Effector memory CD8-positive, alpha-beta T cell (primary cell): ENCODE measurements around the gene BMP8A.
"Not testable (repeated sequence)": the region's sequence is repeated elsewhere in the genome, so short reads cannot be mapped to it uniquely, and the experiment has no call there.

Experiments
- ATAC-seq: fragments of 150-1000 bp; cut with Tn5 transposase; replicated peaks from 2 replicates; pipeline ENCODE4 v1.10.0; 2021; ENCODE audit warnings: mild to moderate bottlenecking, moderate library complexity
- DNase-seq, 3 experiments: peaks; one replicate each; pipeline ENCODE4 v3.0.0; 2021
- H3K27ac Mint-ChIP-seq, 2 donors: one replicate each; pipeline ENCODE4 v1.8.0; 2022; ENCODE audit warnings: mild to moderate bottlenecking in 2 of 2, mixed read lengths in 2 of 2, moderate library complexity in 2 of 2
- H3K27me3 Mint-ChIP-seq, 2 donors: one replicate each; pipeline ENCODE4 v1.8.0; 2022; ENCODE audit warnings: mixed read lengths in 2 of 2
- H3K36me3 Mint-ChIP-seq: one replicate; pipeline ENCODE4 v1.8.0; 2022; ENCODE audit warnings: mild to moderate bottlenecking, moderate library complexity, mixed read lengths; ENCODE audit not compliant: insufficient read depth
- H3K4me1 Mint-ChIP-seq, 2 donors: one replicate each; pipeline ENCODE4 v1.8.0; 2022; ENCODE audit warnings: low read depth in 2 of 2, mixed read lengths in 2 of 2
- H3K4me3 Mint-ChIP-seq, 2 donors: one replicate each; pipeline ENCODE4 v1.8.0; 2022; ENCODE audit warnings: mild to moderate bottlenecking in 2 of 2, mixed read lengths in 2 of 2, moderate library complexity in 2 of 2
- H3K9me3 Mint-ChIP-seq, 2 donors: one replicate each; pipeline ENCODE4 v1.8.0; 2022; ENCODE audit warnings: mixed read lengths in 2 of 2

The BMP8A gene

GRCh38 chr1:39469150-39469549, 22.3 kb upstream of the BMP8A start:
- no peak overlapping the region for H3K4me3 Mint-ChIP-seq
- DNase-seq (no peak), ATAC-seq (no peak)
- H3K36me3 Mint-ChIP-seq: peaks cover 78% of the 10 kb centered on the region
- no peaks in the 10 kb centered on the region for H3K27me3 Mint-ChIP-seq
- peak overlapping the region; percentile 66 to 78 for H3K27ac Mint-ChIP-seq
- no peaks in the 10 kb centered on the region for H3K9me3 Mint-ChIP-seq
- peaks cover 0 to 6% of the 10 kb centered on the region in 2 donors for H3K4me1 Mint-ChIP-seq

- H3K27ac Mint-ChIP-seq: peak overlapping the region in 1 of 2 donors; percentile 46
- no peak for ATAC-seq
- no peaks in the 10 kb centered on the region for H3K27me3 Mint-ChIP-seq
- no peak for DNase-seq
- H3K9me3 Mint-ChIP-seq: no peaks in the 10 kb centered on the region
- H3K4me1 Mint-ChIP-seq: peaks cover 0 to 7% of the 10 kb centered on the region in 2 donors
- H3K36me3 Mint-ChIP-seq: peaks cover 77% of the 10 kb centered on the region
- no peak overlapping the region for H3K4me3 Mint-ChIP-seq
Observed at GRCh38 chr1:39470040-39470439, 21.4 kb upstream of the BMP8A start.

GRCh38 chr1:39472826-39473225, 18.6 kb upstream of the BMP8A start:
- H3K27me3 Mint-ChIP-seq: no peaks in the 10 kb centered on the region
- H3K9me3 Mint-ChIP-seq: no peaks in the 10 kb centered on the region
- ATAC-seq: no peak
- no peak overlapping the region for H3K4me3 Mint-ChIP-seq
- H3K27ac Mint-ChIP-seq: no peak overlapping the region
- DNase-seq: no peak
- peaks cover 85% of the 10 kb centered on the region for H3K36me3 Mint-ChIP-seq
- peaks cover 0 to 6% of the 10 kb centered on the region in 2 donors for H3K4me1 Mint-ChIP-seq

DNA sequence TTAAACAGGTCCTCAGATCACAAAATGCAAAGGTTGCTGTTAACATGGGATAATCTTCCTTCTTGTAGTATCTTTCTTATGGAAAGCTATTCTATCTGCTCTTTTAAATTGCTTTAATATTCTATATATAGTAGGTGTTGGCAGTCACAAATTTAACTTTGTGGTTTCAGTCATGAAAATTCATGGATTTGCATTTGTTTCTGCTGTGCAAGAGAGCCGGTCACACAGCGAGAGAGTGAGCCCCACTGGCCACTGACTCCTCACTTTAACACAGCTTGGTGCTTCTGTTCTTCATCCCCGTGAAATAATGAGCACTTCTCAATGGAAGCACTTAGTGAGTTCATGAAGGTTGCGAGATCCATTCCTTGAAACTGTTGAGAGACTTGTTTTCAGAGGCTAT, 18.1 kb upstream of the BMP8A start:
- H3K27me3 Mint-ChIP-seq: no peaks in the 10 kb centered on the region

DNA sequence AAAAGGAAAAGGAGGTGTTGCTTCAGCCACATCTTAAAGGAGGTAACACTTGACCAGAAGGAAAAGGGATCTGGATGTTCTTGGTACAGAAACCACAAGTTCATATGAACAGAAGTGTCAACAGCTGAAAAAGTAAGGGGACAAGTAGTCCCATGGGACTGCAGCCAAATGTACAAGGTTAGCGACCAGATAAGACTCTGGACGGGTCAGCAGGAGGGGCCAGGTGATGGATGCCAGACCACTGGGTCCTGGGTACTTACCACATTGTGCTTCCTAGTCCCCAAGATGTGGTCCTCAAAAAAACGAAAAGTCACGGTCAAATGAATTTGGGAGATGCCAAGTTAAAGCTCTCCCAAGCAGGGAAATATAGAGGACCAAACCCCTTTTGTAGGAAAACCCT, 16.6 kb upstream of the BMP8A start:
- Mint-ChIP-seq H3K27ac (peak overlapping the region; percentile 53 to 73), H3K4me3 (no peak overlapping the region), H3K36me3 (peaks cover 74% of the 10 kb centered on the region), H3K27me3 (no peaks in the 10 kb centered on the region), H3K9me3 (no peaks in the 10 kb centered on the region), H3K4me1 (peaks cover 0 to 3% of the 10 kb centered on the region in 2 donors)
- ATAC-seq: no peak
- DNase-seq: no peak

More for the DNA sequence above, 18.1 kb upstream of the BMP8A start:
- peaks cover 0 to 6% of the 10 kb centered on the region in 2 donors for H3K4me1 Mint-ChIP-seq
- no peak for ATAC-seq
- no peak for DNase-seq
- no peaks in the 10 kb centered on the region for H3K9me3 Mint-ChIP-seq
- peak overlapping the region in 1 of 2 donors; percentile 49 for H3K27ac Mint-ChIP-seq
- H3K36me3 Mint-ChIP-seq: peaks cover 85% of the 10 kb centered on the region
- no peak overlapping the region for H3K4me3 Mint-ChIP-seq

DNA sequence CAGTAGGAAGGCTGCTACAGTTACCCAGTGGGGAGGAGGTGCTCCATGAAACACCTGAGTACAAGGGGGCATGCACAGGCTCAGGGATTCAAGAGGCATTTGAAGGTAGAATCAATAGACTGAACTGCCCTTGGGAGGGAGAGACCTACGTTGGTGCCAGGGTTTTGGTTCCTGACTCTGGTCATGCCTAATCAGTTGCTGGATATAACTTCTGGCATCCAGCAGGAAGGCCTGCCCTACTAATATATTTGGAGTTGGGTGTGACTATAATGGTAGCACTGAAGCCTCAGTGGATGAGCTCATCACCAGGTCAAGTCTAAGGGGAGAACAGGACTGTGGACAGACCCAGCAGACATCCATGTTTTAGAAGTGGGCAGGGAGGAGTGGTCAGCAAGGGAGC, 15.9 kb upstream of the BMP8A start:
- not testable (repeated sequence) for DNase-seq, H3K4me3 Mint-ChIP-seq, ATAC-seq, H3K4me1 Mint-ChIP-seq, H3K27me3 Mint-ChIP-seq, H3K9me3 Mint-ChIP-seq
- Mint-ChIP-seq H3K36me3 (peaks cover 75% of the 10 kb centered on the region), H3K27ac (peak overlapping the region in 1 of 2 donors; percentile 72)

GRCh38 chr1:39478126-39478915, 13.1 kb upstream of the BMP8A start:
- no peak overlapping the region for H3K4me3 Mint-ChIP-seq
- DNase-seq (no peak), ATAC-seq (no peak)
- no peaks in the 10 kb centered on the region for H3K9me3 Mint-ChIP-seq
- H3K4me1 Mint-ChIP-seq: peaks cover 0 to 3% of the 10 kb centered on the region in 2 donors
- peak overlapping the region in 1 of 2 donors; percentile 36 for H3K27ac Mint-ChIP-seq
- H3K27me3 Mint-ChIP-seq: no peaks in the 10 kb centered on the region
- peaks cover 79% of the 10 kb centered on the region for H3K36me3 Mint-ChIP-seq

DNA sequence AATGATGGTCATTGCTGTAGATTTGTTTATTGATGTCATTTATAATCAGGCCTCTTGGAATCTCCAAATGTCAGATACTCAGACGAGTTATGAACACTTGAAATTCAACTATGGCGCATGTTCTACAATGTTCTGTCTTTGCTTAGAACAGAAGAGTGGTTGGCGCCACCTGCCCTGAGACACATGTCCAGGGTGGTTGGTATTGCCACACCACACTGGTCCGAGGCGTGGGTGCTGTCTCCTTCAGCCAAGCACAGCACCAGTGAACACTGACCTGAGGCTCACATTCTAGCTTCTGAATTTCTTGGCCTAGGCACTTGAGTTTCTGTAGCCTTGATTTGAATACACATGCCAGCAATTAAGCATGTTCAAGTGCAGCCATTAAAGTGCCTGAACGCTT, 10.1 kb upstream of the BMP8A start:
- H3K4me1 Mint-ChIP-seq: no peaks in the 10 kb centered on the region
- peak overlapping the region in 1 of 2 donors; percentile 58 for H3K27ac Mint-ChIP-seq
- ATAC-seq (no peak), DNase-seq (no peak)
- H3K9me3 Mint-ChIP-seq: no peaks in the 10 kb centered on the region
- H3K36me3 Mint-ChIP-seq: peaks cover 79% of the 10 kb centered on the region
- H3K27me3 Mint-ChIP-seq: no peaks in the 10 kb centered on the region
- H3K4me3 Mint-ChIP-seq: no peak overlapping the region

DNA sequence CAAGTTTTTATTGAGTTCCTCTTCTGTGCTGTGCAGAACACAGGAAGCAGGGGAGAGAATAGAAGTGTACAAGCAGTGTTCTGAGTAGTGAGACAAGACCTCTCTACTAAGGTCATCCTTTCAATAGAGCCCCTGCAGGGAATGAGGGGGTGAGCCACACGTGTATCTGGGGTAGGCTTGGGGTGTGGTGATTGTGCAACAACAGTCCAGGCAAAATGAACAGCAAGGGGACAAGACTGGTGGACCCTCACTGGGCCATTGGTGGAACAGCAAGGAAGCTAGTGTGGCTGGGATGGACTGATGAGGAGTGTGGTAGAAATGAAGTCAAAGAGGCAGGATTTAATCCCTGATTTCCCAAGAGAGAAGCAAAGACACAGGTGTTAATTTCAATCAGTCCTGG, 8.2 kb upstream of the BMP8A start:
- no peak for ATAC-seq
- H3K36me3 Mint-ChIP-seq: peaks cover 82% of the 10 kb centered on the region
- no peaks in the 10 kb centered on the region for H3K4me1 Mint-ChIP-seq
- DNase-seq: no peak
- H3K9me3 Mint-ChIP-seq: no peaks in the 10 kb centered on the region
- peak overlapping the region in 1 of 2 donors; percentile 42 for H3K27ac Mint-ChIP-seq
- H3K27me3 Mint-ChIP-seq: no peaks in the 10 kb centered on the region
- no peak overlapping the region for H3K4me3 Mint-ChIP-seq

- Mint-ChIP-seq H3K4me3 (no peak overlapping the region), H3K36me3 (peaks cover 87% of the 10 kb centered on the region), H3K27me3 (no peaks in the 10 kb centered on the region), H3K9me3 (no peaks in the 10 kb centered on the region), H3K27ac (no peak overlapping the region), H3K4me1 (no peaks in the 10 kb centered on the region)
- DNase-seq (no peak), ATAC-seq (no peak)
Observed at GRCh38 chr1:39484564-39484963, 6.9 kb upstream of the BMP8A start.

- H3K27ac Mint-ChIP-seq: peak overlapping the region in 1 of 2 donors; percentile 32
- no peak for DNase-seq
- ATAC-seq: no peak
- H3K36me3 Mint-ChIP-seq: peaks cover 81% of the 10 kb centered on the region
- no peaks in the 10 kb centered on the region for H3K9me3 Mint-ChIP-seq
- peaks cover under 1 to 1% of the 10 kb centered on the region in 2 donors for H3K4me1 Mint-ChIP-seq
- no peaks in the 10 kb centered on the region for H3K27me3 Mint-ChIP-seq
- H3K4me3 Mint-ChIP-seq: no peak overlapping the region
Observed at GRCh38 chr1:39485046-39485803, 6.2 kb upstream of the BMP8A start.

DNA sequence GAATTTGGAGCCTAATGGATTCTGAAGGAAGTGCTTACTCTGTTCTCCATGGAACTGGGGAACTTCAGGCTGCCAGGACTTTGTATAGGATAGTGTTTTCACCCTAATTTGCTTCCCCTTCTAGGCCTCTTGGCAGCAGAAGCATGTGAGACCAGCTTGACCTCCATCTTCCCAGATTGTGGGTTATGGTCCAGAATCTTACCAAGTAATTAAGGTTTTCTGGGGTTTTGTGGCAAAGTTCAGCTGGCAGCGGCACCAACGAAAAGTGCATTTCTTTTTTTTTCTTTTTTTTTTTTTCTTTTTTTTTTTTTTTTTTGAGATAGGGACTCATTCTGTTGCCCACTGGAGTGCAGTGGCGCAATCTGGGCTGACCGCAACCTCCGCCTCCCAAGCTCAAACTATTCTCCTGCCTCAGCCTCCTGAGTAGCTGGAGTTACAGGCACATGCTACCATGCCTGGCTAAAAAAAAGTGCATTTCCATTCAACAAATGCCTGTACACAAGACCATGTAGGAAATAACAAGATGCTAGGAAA, 3.4 kb upstream of the BMP8A start:
- no peak overlapping the region for H3K4me3 Mint-ChIP-seq
- H3K36me3 Mint-ChIP-seq: peaks cover 58% of the 10 kb centered on the region
- DNase-seq (no peak), ATAC-seq (no peak)
- peaks cover 4 to 6% of the 10 kb centered on the region in 2 donors for H3K27me3 Mint-ChIP-seq
- no peaks in the 10 kb centered on the region for H3K9me3 Mint-ChIP-seq
- no peak overlapping the region for H3K27ac Mint-ChIP-seq
- H3K4me1 Mint-ChIP-seq: peaks cover 8% of the 10 kb centered on the region in 2 donors

GRCh38 chr1:39488793-39489566, 2.5 kb upstream of the BMP8A start:
- Mint-ChIP-seq H3K4me1 (peaks cover 8% of the 10 kb centered on the region in 2 donors), H3K36me3 (peaks cover 50% of the 10 kb centered on the region), H3K27me3 (peaks cover 13 to 15% of the 10 kb centered on the region in 2 donors), H3K9me3 (no peaks in the 10 kb centered on the region), H3K27ac (peak overlapping the region in 1 of 2 donors; percentile 41), H3K4me3 (peak overlapping the region in 1 of 2 donors; percentile 76)
- ATAC-seq (no peak), DNase-seq (no peak)
